ENCODE data around the gene TBL1X. TPM values are rescaled to one million over a fixed set of nuclear protein-coding genes. Genes with fewer than 3 reads are reported as not detected.

Gene TBL1X
- total RNA-seq, 2 experiments from 2014 or later = 16.1 to 35.7 TPM

GRCh38 chrX:9670136-9670814 lies 205.4 kb downstream of the TBL1X start:
- Histone ChIP-seq H3K79me2 (ENCODE audit: insufficient read depth, low read depth, low read length) (no peaks in the 10 kb centered on the region), H3K9me3 (ENCODE audit: low read length) (no peaks in the 10 kb centered on the region), H3K36me3 (ENCODE audit: insufficient read depth, low read length) (no peaks in the 10 kb centered on the region), H3K27ac (ENCODE audit: low read depth, low read length, poor library complexity, severe bottlenecking) (no peak overlapping the region), H4K20me1 (ENCODE audit: insufficient read depth, low read length) (no peaks in the 10 kb centered on the region), H3K4me1 (ENCODE audit: insufficient read depth, low read length, poor library complexity, severe bottlenecking) (peaks cover 8% of the 10 kb centered on the region), H3K4me2 (ENCODE audit: low read length) (no peak overlapping the region), H3K4me3 (ENCODE audit: low read depth, low read length, poor library complexity, severe bottlenecking) (no peak overlapping the region), H2AFZ (ENCODE audit: low read length) (no peak overlapping the region), H3K9me2 (ENCODE audit: insufficient read depth, low read length) (no peaks in the 10 kb centered on the region)
- BruUV-seq (replicated peaks) = no TSS peak
- ChIA-PET POLR2A (no interaction called here), CTCF (ENCODE audit: unreplicated experiment) (no interaction called here)
- no peak for DNase-seq (ENCODE audit: low spot score)
- TF ChIP-seq CTCF (conservative IDR thresholded peaks at IDR 0.05; ENCODE audit: low read length) (no peak), EZH2phosphoT487 (IDR thresholded peaks at IDR 0.05; ENCODE audit: borderline replicate concordance, low read depth, low read length) (no peak)
- intact Hi-C loops (cut with micrococcal nuclease; ENCODE audit: unreplicated experiment) = no loop called here

GRCh38 chrX:9671998-9672397 lies 207.1 kb downstream of the TBL1X start:
- H3K79me2 ChIP-seq (ENCODE audit: insufficient read depth, low read depth, low read length) = no peaks in the 10 kb centered on the region
- no peaks in the 10 kb centered on the region for H4K20me1 ChIP-seq (ENCODE audit: insufficient read depth, low read length)
- POLR2A ChIA-PET = no interaction called here
- CTCF ChIA-PET (ENCODE audit: unreplicated experiment) = no interaction called here
- H3K9me3 ChIP-seq (ENCODE audit: low read length) = no peaks in the 10 kb centered on the region
- no peak overlapping the region for H3K27ac ChIP-seq (ENCODE audit: low read depth, low read length, poor library complexity, severe bottlenecking)
- peaks cover 8% of the 10 kb centered on the region for H3K4me1 ChIP-seq (ENCODE audit: insufficient read depth, low read length, poor library complexity, severe bottlenecking)
- no peak overlapping the region for H2AFZ ChIP-seq (ENCODE audit: low read length)
- intact Hi-C loops (cut with micrococcal nuclease; ENCODE audit: unreplicated experiment) = no loop called here
- H3K4me2 ChIP-seq (ENCODE audit: low read length) = no peak overlapping the region
- no peaks in the 10 kb centered on the region for H3K9me2 ChIP-seq (ENCODE audit: insufficient read depth, low read length)
- no peak for TF ChIP-seq CTCF (conservative IDR thresholded peaks at IDR 0.05; ENCODE audit: low read length)
- TF ChIP-seq EZH2phosphoT487 (IDR thresholded peaks at IDR 0.05; ENCODE audit: borderline replicate concordance, low read depth, low read length) = no peak
- H3K36me3 ChIP-seq (ENCODE audit: insufficient read depth, low read length) = no peaks in the 10 kb centered on the region
- no peak overlapping the region for H3K4me3 ChIP-seq (ENCODE audit: low read depth, low read length, poor library complexity, severe bottlenecking)
- no TSS peak for BruUV-seq (replicated peaks)
- no peak for DNase-seq (ENCODE audit: low spot score)

GRCh38 chrX:9676306-9676705 lies 211.4 kb downstream of the TBL1X start:
- H3K4me2 ChIP-seq (ENCODE audit: low read length) = no peak overlapping the region
- no TSS peak for BruUV-seq (replicated peaks)
- no peak for DNase-seq (ENCODE audit: low spot score)
- H4K20me1 ChIP-seq (ENCODE audit: insufficient read depth, low read length) = no peaks in the 10 kb centered on the region
- no peak overlapping the region for H3K4me3 ChIP-seq (ENCODE audit: low read depth, low read length, poor library complexity, severe bottlenecking)
- H3K36me3 ChIP-seq (ENCODE audit: insufficient read depth, low read length) = no peaks in the 10 kb centered on the region
- H3K9me3 ChIP-seq (ENCODE audit: low read length) = no peaks in the 10 kb centered on the region
- CTCF ChIA-PET (ENCODE audit: unreplicated experiment) = no interaction called here
- H3K4me1 ChIP-seq (ENCODE audit: insufficient read depth, low read length, poor library complexity, severe bottlenecking) = no peaks in the 10 kb centered on the region
- intact Hi-C loops (cut with micrococcal nuclease; ENCODE audit: unreplicated experiment) = no loop called here
- no peak overlapping the region for H2AFZ ChIP-seq (ENCODE audit: low read length)
- H3K27ac ChIP-seq (ENCODE audit: low read depth, low read length, poor library complexity, severe bottlenecking) = no peak overlapping the region
- POLR2A ChIA-PET = no interaction called here
- TF ChIP-seq CTCF (conservative IDR thresholded peaks at IDR 0.05; ENCODE audit: low read length) (no peak), EZH2phosphoT487 (IDR thresholded peaks at IDR 0.05; ENCODE audit: borderline replicate concordance, low read depth, low read length) (no peak)
- no peaks in the 10 kb centered on the region for H3K79me2 ChIP-seq (ENCODE audit: insufficient read depth, low read depth, low read length)
- H3K9me2 ChIP-seq (ENCODE audit: insufficient read depth, low read length) = no peaks in the 10 kb centered on the region

All from OCI-LY7 (cell line).